ENCODE data around the gene CLEC11A. TPM values are rescaled to one million over a fixed set of nuclear protein-coding genes. Genes with fewer than 3 reads are reported as not detected.

The CLEC11A gene
- total and polyA plus RNA-seq, 2 of the 8 experiments (the other 6 are each of a cell fraction or from before 2014, with no cell fraction given) = 4.3 to 17.4 TPM

DNA sequence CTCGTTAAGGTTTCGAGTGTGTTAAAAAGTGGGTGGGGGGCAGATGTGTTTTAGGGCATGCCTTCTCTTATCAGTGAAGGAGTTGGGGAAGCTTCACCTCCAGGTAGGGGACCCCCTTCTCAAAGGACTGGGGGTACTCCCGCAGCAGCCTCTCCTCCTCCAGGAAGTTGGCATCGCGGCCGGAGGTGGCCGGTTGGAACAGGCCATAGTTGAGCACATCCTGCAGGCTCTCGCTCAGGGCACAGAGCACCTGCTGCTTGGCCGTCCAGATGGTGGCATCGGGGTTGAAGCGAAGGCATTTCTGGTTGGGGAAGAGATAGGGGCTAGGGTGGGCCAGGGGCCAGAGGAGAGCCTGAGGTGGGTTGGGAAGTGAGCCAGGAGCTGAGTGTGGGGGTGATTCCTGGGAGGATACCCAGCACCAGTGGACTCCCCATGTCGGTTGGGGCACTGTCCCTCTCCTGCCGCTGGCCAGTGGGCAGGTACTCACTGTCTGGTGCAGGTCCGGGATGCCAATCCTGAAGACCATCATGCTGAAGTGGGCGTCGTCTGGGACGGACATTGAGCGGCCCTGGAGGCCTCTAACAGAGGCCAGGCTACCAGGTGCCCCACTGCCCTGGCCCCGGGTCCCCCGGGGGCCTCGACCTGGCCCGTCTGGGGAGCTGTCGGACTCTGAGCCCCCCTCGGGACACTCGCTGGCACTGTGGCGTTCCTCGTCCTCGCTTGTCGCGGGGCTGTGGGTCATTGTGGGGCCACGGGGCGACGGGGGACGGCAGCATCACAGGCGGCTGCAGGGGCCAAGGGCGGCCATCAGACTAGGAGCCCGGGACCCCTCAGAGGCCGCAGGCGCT lies 6.8 kb upstream of the CLEC11A start (continued):
- TF ChIP-seq, protein P1, sequence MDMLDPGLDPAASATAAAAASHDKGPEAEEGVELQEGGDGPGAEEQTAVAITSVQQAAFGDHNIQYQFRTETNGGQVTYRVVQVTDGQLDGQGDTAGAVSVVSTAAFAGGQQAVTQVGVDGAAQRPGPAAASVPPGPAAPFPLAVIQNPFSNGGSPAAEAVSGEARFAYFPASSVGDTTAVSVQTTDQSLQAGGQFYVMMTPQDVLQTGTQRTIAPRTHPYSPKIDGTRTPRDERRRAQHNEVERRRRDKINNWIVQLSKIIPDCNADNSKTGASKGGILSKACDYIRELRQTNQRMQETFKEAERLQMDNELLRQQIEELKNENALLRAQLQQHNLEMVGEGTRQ (IDR thresholded peaks at IDR 0.05; ENCODE audit: low read length) = no peak
- TF ChIP-seq KDM1A (IDR thresholded peaks at IDR 0.05; ENCODE audit: borderline replicate concordance, low read length) (no peak), CBX5 (IDR thresholded peaks at IDR 0.05; ENCODE audit: low read depth, low read length) (no peak), FOSL1 (IDR thresholded peaks at IDR 0.05; ENCODE audit: insufficient read depth, low read depth, low read length) (no peak), CEBPB (IDR thresholded peaks at IDR 0.05; ENCODE audit: low read depth, low read length) (no peak), SIRT6 (IDR thresholded peaks at IDR 0.05; ENCODE audit: low read length) (no peak), RNF2 (IDR thresholded peaks at IDR 0.05; ENCODE audit: borderline replicate concordance, low read depth, low read length, missing control alignments, poor library complexity, severe bottlenecking) (no peak), SP1 (IDR thresholded peaks at IDR 0.05; ENCODE audit: low read depth, low read length) (no peak), SIX5 (IDR thresholded peaks at IDR 0.05; ENCODE audit: low read depth, low read length) (no peak), RBBP5 (IDR thresholded peaks at IDR 0.05; ENCODE audit: borderline replicate concordance, low read depth, low read length) (no peak), TEAD4 (IDR thresholded peaks at IDR 0.05; ENCODE audit: low read depth, low read length) (no peak), EGR1 (IDR thresholded peaks at IDR 0.05; ENCODE audit: borderline replicate concordance, low read depth, low read length) (no peak)
